T47D (cell line): ENCODE data around the gene SFT2D2.

ENCODE experiments used
- DNase-seq, 2 experiments: peaks; one replicate each; pipeline versions ENCODE4 v3.0.0 to v3.0.0-alpha.2; 2011 to 2012; ENCODE audit warnings: low read depth in 1 of 2, low spot score in 1 of 2
- JUND ChIP-seq: IDR thresholded peaks from 2 replicates; pipeline ENCODE4 v1.6.1; 2012; ENCODE audit warnings: low read depth
- in situ Hi-C: cut with HindIII; loops from 2 replicates; pipeline ENCODE4 v1.10.0; 2016; ENCODE audit warnings: low sequenced_read_pairs, low pct_unique_long_range_greater_than_20kb

The SFT2D2 gene

GRCh38 chr1:168230709-168231108, 4.9 kb downstream of the SFT2D2 start:
- in situ Hi-C loops, result no loop called here
- DNase-seq, result no peak
- no peak for TF ChIP-seq JUND

- in situ Hi-C loops, result no loop called here
- TF ChIP-seq JUND, result no peak
- peak; percentile 62 to 77 for DNase-seq
Observed at GRCh38 chr1:168234846-168235547, 9.2 kb downstream of the SFT2D2 start.

DNA sequence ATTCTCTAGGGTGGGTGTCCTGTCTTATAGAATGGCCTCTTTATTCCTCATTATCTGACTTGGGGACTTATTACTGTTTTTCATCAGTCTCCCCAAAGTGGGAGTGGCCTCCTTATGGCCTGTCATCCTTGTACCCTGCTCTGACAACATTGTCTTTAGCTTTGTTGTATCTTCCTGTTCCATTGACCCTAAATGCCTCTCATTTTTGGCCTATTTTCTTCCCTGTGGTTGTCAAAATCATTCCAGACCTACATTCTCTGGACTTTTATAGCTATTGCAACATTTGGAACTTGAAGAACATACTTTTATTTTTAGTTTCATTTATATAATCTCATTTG, 9.7 kb downstream of the SFT2D2 start:
- in situ Hi-C loops, result no loop called here
- no peak for DNase-seq
- no peak for TF ChIP-seq JUND

- peak in 1 of 2 experiments; percentile 47 for DNase-seq
- in situ Hi-C loops, result no loop called here
- TF ChIP-seq JUND, result no peak
Observed at GRCh38 chr1:168235937-168236336, 10.1 kb downstream of the SFT2D2 start.

GRCh38 chr1:168236836-168237611, 11.2 kb downstream of the SFT2D2 start:
- TF ChIP-seq JUND, result no peak
- no peak for DNase-seq
- in situ Hi-C loops, result no loop called here

DNA sequence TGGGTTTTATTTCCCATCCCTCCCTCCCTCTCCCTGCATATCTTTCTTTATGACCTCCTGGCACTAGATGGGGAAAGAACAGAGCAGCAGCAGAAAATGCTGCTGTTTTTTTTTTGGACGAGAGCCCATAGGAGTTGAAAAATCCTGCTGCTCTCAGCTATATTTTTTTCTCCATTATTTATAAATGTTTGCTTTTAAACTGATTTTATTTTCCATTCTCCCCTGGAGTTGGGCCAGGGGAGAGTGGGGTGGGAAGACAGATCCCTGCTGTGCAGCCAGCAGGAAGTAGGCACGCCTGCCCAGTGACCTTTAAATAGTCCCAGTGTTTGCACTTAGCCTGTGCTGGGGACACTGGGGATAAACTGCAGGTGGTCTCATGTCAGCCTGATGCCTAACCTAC, 17.4 kb downstream of the SFT2D2 start:
- TF ChIP-seq JUND, result no peak
- no peak for DNase-seq
- in situ Hi-C loops, result no loop called here

DNA sequence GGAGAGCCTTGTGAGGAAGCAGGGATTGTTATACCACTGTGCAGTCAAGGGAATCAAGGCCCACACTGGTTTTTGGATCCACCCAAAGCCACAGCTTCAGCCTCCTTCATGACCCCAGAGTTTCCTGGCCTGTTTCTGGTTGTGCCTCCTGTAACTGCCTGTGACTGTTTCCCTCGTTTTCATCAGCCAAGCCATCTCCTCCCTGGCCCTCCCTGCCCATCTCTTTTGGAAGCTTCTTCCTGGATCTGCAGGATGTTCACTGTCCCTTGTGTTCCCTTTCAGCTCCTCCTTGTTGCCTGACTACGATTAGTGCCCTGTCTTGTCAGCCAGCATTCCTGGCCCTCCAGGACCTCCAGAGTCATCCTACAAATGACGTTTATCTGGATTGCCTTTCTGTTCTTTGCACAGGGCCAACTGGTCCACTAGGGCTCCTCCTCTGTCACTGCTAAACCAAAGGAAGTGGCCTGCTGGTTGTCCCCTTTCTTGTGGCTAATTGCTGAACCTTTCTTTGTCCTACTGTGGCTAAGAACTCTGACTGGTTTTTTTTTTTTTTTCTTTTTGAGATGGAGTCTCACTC, 17.9 kb downstream of the SFT2D2 start:
- DNase-seq, result no peak
- TF ChIP-seq JUND, result no peak
- in situ Hi-C loops, result no loop called here

DNA sequence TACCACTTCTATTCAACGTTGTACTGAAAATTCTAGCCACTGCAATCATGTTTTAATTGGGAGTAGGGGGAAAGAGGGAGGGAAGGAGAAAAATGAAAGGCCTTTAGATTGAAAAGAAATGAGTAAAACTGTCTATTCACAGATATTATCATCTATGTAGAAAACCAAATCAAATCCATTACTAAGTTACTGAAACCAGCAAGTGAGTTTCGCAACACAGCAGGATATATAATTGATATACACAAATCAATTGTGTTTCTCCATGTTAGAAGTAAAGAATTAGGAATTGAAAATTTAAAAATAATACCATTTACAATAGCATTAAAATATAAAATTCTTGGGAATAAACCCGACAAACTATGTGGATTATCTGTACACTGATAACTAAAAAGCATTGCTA, 19.2 kb downstream of the SFT2D2 start:
- no peak for DNase-seq
- no peak for TF ChIP-seq JUND
- in situ Hi-C loops, result no loop called here

GRCh38 chr1:168246506-168246905, 20.7 kb downstream of the SFT2D2 start:
- in situ Hi-C loops, result no loop called here
- DNase-seq, result no peak
- no peak for TF ChIP-seq JUND

DNA sequence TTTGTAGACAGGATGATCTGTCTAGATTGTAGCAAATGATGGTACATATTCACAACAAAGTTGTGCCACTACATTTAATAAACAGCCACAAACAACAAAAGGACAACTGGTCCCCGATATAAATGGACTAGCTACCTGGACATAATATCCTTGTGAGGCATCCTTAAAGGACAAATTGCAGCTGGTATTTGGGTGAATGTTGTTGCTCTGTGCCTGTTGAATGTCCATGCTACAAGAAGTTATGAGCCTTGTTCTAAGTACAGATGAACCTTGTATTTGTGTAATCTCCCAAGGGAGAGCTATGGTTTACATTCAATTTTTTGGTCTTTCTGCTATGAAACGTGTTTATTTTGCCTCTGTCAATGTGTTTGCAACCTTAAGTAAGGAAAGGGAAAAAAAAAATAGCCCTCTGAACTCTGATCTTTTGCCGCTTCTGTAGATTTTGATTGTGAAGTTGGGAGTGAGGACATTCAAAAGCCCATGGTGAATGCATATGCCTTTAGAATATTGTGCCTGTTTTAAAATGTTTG, 26.5 kb downstream of the SFT2D2 start:
- DNase-seq, result no peak
- TF ChIP-seq JUND, result no peak
- in situ Hi-C loops, result no loop called here

GRCh38 chr1:168256164-168256563, 30.4 kb downstream of the SFT2D2 start:
- no peak for DNase-seq
- no peak for TF ChIP-seq JUND
- in situ Hi-C loops, result no loop called here

- no peak for TF ChIP-seq JUND
- in situ Hi-C loops, result no loop called here
- no peak for DNase-seq
Observed at GRCh38 chr1:168257397-168257796, 31.6 kb downstream of the SFT2D2 start.

- in situ Hi-C loops, result no loop called here
- no peak for TF ChIP-seq JUND
- DNase-seq, result no peak
Observed at GRCh38 chr1:168259567-168259966, 33.8 kb downstream of the SFT2D2 start.
